HEK293 (cell line): ENCODE measurements around the gene R3HDM4.

Experiments
- CTCF ChIA-PET: fragments of 350-600 bp; formaldehyde crosslinking; extraction: SDS; loops from one replicate; lab custom pipeline; 2021; ENCODE audit warnings: antibody characterized with exemption; lab: Yijun Ruan, JAX
- POLR2A ChIA-PET: fragments of 300-600 bp; formaldehyde crosslinking; extraction: SDS; loops from one replicate; lab custom pipeline; 2020; ENCODE audit warnings: antibody characterized with exemption, inconsistent platforms; lab: Yijun Ruan, JAX
- H3K27ac ChIP-seq: fragments of 200-500 bp; sonication (Bioruptor generic); 2 replicates; pipeline ENCODE4 v1.5.1; 2014; ENCODE audit warnings: low read depth, low read length, control low read depth, inconsistent platforms; ENCODE audit errors: extremely low read depth
- H3K36me3 ChIP-seq, 2 experiments: fragments of 200-500 bp in 1 of 2; sonication (Bioruptor generic) in 1 of 2; 1 replicate in 1 of 2; 2 replicates in 1 of 2; pipeline ENCODE4 v1.5.1; 2014 to 2017; ENCODE audit warnings: inconsistent platforms in 2 of 2, low read length in 2 of 2; ENCODE audit not compliant: control insufficient read depth in 2 of 2, insufficient read depth in 1 of 2
- H3K4me1 ChIP-seq: fragments of 200-500 bp; sonication (Bioruptor generic); 2 replicates; pipeline ENCODE4 v1.5.1; 2014; ENCODE audit warnings: mild to moderate bottlenecking, low read length, inconsistent platforms; ENCODE audit not compliant: control insufficient read depth, insufficient read depth
- H3K4me3 ChIP-seq: 2 replicates; pipeline ENCODE4 v1.5.1; 2011; ENCODE audit warnings: low read depth, mild to moderate bottlenecking, control low read depth, low read length, moderate library complexity
- H3K9me3 ChIP-seq: fragments of 200-500 bp; sonication (Bioruptor generic); 2 replicates; pipeline ENCODE4 v1.5.1; 2014; ENCODE audit warnings: low read depth, low read length, inconsistent platforms; ENCODE audit not compliant: control insufficient read depth, insufficient read depth
- EGR2 ChIP-seq: fragments of 450-650 bp; formaldehyde crosslinking; IDR thresholded peaks from 2 replicates; pipeline ENCODE4 v1.5.1; 2016; ENCODE audit warnings: low read depth, missing biosample characterization, missing genetic modification characterization
- GLIS1 ChIP-seq: fragments of 450-650 bp; formaldehyde crosslinking; IDR thresholded peaks from 2 replicates; pipeline ENCODE4 v1.5.1; 2016; ENCODE audit warnings: missing biosample characterization, missing genetic modification characterization
- KLF1 ChIP-seq: fragments of 450-650 bp; formaldehyde crosslinking; IDR thresholded peaks from 2 replicates; pipeline ENCODE4 v1.5.1; 2016; ENCODE audit warnings: missing biosample characterization, missing genetic modification characterization
- KLF10 ChIP-seq: fragments of 450-650 bp; IDR thresholded peaks from 2 replicates; pipeline ENCODE4 v1.5.1; 2018; ENCODE audit warnings: missing biosample characterization, mild to moderate bottlenecking, missing genetic modification characterization
- KLF16 ChIP-seq: fragments of 450-650 bp; formaldehyde crosslinking; IDR thresholded peaks from 2 replicates; pipeline ENCODE4 v1.5.1; 2017; ENCODE audit warnings: missing biosample characterization, missing genetic modification characterization
- KLF7 ChIP-seq: fragments of 450-650 bp; formaldehyde crosslinking; IDR thresholded peaks from 2 replicates; pipeline ENCODE4 v1.5.1; 2016; ENCODE audit warnings: missing biosample characterization, missing genetic modification characterization, borderline replicate concordance
- KLF8 ChIP-seq: fragments of 450-650 bp; formaldehyde crosslinking; IDR thresholded peaks from 2 replicates; pipeline ENCODE4 v1.5.1; 2016; ENCODE audit warnings: missing biosample characterization, missing genetic modification characterization
- KLF9 ChIP-seq: fragments of 450-650 bp; formaldehyde crosslinking; IDR thresholded peaks from 2 replicates; pipeline ENCODE4 v1.5.1; 2016; ENCODE audit warnings: missing biosample characterization, missing genetic modification characterization, low read depth
- PRDM4 ChIP-seq: fragments of 450-650 bp; formaldehyde crosslinking; IDR thresholded peaks from 2 replicates; pipeline ENCODE4 v1.5.1; 2017; ENCODE audit warnings: missing biosample characterization, missing genetic modification characterization
- SETDB1 ChIP-seq: IDR thresholded peaks from one replicate; pipeline ENCODE4 v1.6.1; 2017; ENCODE audit warnings: mild to moderate bottlenecking, low read length, moderate library complexity, mixed read lengths; ENCODE audit not compliant: insufficient read length
- ZFHX2 ChIP-seq: fragments of 450-650 bp; formaldehyde crosslinking; conservative IDR thresholded peaks from 2 replicates; pipeline ENCODE4 v1.5.1; 2016; ENCODE audit warnings: missing biosample characterization, missing genetic modification characterization
- ZFP3 ChIP-seq: fragments of 450-650 bp; formaldehyde crosslinking; IDR thresholded peaks from 2 replicates; pipeline ENCODE4 v1.5.1; 2016; ENCODE audit warnings: low read depth, missing biosample characterization, missing genetic modification characterization
- ZNF132 ChIP-seq: fragments of 450-650 bp; formaldehyde crosslinking; IDR thresholded peaks from 2 replicates; pipeline ENCODE4 v1.5.1; 2017; ENCODE audit warnings: missing biosample characterization, missing genetic modification characterization, borderline replicate concordance
- ZNF155 ChIP-seq: fragments of 450-650 bp; formaldehyde crosslinking; IDR thresholded peaks from 2 replicates; pipeline ENCODE4 v1.5.1; 2016; ENCODE audit warnings: missing biosample characterization, missing genetic modification characterization
- ZNF174 ChIP-seq: fragments of 450-650 bp; formaldehyde crosslinking; IDR thresholded peaks from 2 replicates; pipeline ENCODE4 v1.5.0; 2017; ENCODE audit warnings: missing biosample characterization, mild to moderate bottlenecking, missing genetic modification characterization
- ZNF19 ChIP-seq: fragments of 450-650 bp; formaldehyde crosslinking; IDR thresholded peaks from 2 replicates; pipeline ENCODE4; 2016; ENCODE audit warnings: missing biosample characterization, missing genetic modification characterization, low read depth
- ZNF223 ChIP-seq: fragments of 450-650 bp; formaldehyde crosslinking; IDR thresholded peaks from 2 replicates; pipeline ENCODE4 v1.5.1; 2016; ENCODE audit warnings: missing biosample characterization, missing genetic modification characterization
- ZNF398 ChIP-seq: fragments of 450-650 bp; formaldehyde crosslinking; IDR thresholded peaks from 2 replicates; pipeline ENCODE4 v1.5.1; 2017; ENCODE audit warnings: missing biosample characterization, missing genetic modification characterization
- ZNF404 ChIP-seq: fragments of 450-650 bp; formaldehyde crosslinking; IDR thresholded peaks from 2 replicates; pipeline ENCODE4 v1.5.1; 2017; ENCODE audit warnings: missing biosample characterization, missing genetic modification characterization
- ZNF48 ChIP-seq: fragments of 450-650 bp; formaldehyde crosslinking; IDR thresholded peaks from 2 replicates; pipeline ENCODE4 v1.5.1; 2016; ENCODE audit warnings: missing biosample characterization, missing genetic modification characterization
- ZNF501 ChIP-seq: fragments of 450-650 bp; formaldehyde crosslinking; IDR thresholded peaks from 2 replicates; pipeline ENCODE4 v1.5.1; 2016; ENCODE audit warnings: missing biosample characterization, missing genetic modification characterization
- ZNF544 ChIP-seq: fragments of 450-650 bp; formaldehyde crosslinking; IDR thresholded peaks from 2 replicates; pipeline ENCODE4 v1.5.0; 2017; ENCODE audit warnings: missing biosample characterization, missing genetic modification characterization
- ZNF596 ChIP-seq: fragments of 450-650 bp; IDR thresholded peaks from 2 replicates; pipeline ENCODE4 v1.5.0; 2018; ENCODE audit warnings: missing biosample characterization, mild to moderate bottlenecking, missing genetic modification characterization, moderate library complexity
- ZNF600 ChIP-seq: fragments of 450-650 bp; formaldehyde crosslinking; IDR thresholded peaks from 2 replicates; pipeline ENCODE4 v1.5.1; 2016; ENCODE audit warnings: missing biosample characterization, missing genetic modification characterization
- ZNF624 ChIP-seq: fragments of 450-650 bp; formaldehyde crosslinking; IDR thresholded peaks from 2 replicates; pipeline ENCODE4 v1.5.1; 2017; ENCODE audit warnings: missing biosample characterization, missing genetic modification characterization
- ZNF76 ChIP-seq: fragments of 450-650 bp; formaldehyde crosslinking; IDR thresholded peaks from 2 replicates; pipeline ENCODE4; 2016; ENCODE audit warnings: low read depth, missing biosample characterization, missing genetic modification characterization, borderline replicate concordance
- ZNF777 ChIP-seq: fragments of 450-650 bp; formaldehyde crosslinking; IDR thresholded peaks from 2 replicates; pipeline ENCODE4 v1.5.1; 2017; ENCODE audit warnings: missing biosample characterization, missing genetic modification characterization, borderline replicate concordance
- ZSCAN23 ChIP-seq: fragments of 450-650 bp; formaldehyde crosslinking; IDR thresholded peaks from 2 replicates; pipeline ENCODE4 v1.5.1; 2016; ENCODE audit warnings: missing biosample characterization, missing genetic modification characterization
- TF ChIP-seq, protein P1 (sequence below): fragments of 450-650 bp; formaldehyde crosslinking; IDR thresholded peaks from 2 replicates; pipeline ENCODE4 v1.5.1; 2016; ENCODE audit warnings: missing biosample characterization, missing genetic modification characterization
- TF ChIP-seq, protein P2 (sequence below): fragments of 450-650 bp; formaldehyde crosslinking; IDR thresholded peaks from 2 replicates; pipeline ENCODE4 v1.5.1; 2016; ENCODE audit warnings: missing biosample characterization, missing genetic modification characterization

The R3HDM4 gene

GRCh38 chr19:944663-945241, 31.7 kb upstream of the R3HDM4 start (continued):
- TF ChIP-seq ZNF174 (tag by site-specific recombination): no peak

DNA sequence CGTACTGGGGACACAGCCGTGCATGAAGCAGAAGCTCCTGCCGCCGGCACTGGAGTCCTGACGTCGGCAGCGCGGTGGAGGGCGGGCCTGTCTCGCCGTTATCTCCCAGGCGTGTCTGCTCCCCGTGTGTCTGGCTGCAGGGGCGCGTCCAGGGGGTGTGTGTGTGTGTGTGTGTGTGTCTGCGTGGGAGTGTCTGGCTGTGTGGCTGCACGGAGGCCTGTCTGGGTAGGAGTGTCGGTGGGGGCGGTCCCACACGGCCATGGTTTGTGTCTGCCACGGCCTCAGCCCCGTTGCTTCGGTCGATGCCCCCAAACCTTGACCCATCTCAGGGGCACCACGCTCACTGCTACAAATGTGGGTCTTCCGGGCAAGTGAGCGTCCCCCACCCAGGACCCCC, 31.1 kb upstream of the R3HDM4 start:
- ChIA-PET POLR2A (no interaction called here), CTCF (interaction anchor here (1.1 to 1.8 kb wide), 2 partner anchors 16 to 27 kb away, joined by 3 to 4 read pairs; no protein-coding TSS in a partner anchor)
- Histone ChIP-seq H3K36me3 (peaks cover 0 to 37% of the 10 kb centered on the region in 2 experiments; a peak in 1 of 3 replicates), H3K9me3 (no peaks in the 10 kb centered on the region), H3K4me1 (no peaks in the 10 kb centered on the region), H3K4me3 (no peak overlapping the region), H3K27ac (no peak overlapping the region)
- no peak for TF ChIP-seq ZNF398
- TF ChIP-seq ZSCAN23: no peak
- TF ChIP-seq ZFHX2 (tag by site-specific recombination): peak; percentile 93
- TF ChIP-seq ZNF132: no peak
- peak; percentile 94 for TF ChIP-seq EGR2
- TF ChIP-seq ZNF155 (tag by site-specific recombination): no peak
- no peak for TF ChIP-seq PRDM4
- TF ChIP-seq ZNF223 (tag by site-specific recombination): no peak
- no peak for TF ChIP-seq ZFP3 (tag by site-specific recombination)
- no peak for TF ChIP-seq ZNF19 (tag by site-specific recombination)
- no peak for TF ChIP-seq ZNF544
- TF ChIP-seq, protein P1, sequence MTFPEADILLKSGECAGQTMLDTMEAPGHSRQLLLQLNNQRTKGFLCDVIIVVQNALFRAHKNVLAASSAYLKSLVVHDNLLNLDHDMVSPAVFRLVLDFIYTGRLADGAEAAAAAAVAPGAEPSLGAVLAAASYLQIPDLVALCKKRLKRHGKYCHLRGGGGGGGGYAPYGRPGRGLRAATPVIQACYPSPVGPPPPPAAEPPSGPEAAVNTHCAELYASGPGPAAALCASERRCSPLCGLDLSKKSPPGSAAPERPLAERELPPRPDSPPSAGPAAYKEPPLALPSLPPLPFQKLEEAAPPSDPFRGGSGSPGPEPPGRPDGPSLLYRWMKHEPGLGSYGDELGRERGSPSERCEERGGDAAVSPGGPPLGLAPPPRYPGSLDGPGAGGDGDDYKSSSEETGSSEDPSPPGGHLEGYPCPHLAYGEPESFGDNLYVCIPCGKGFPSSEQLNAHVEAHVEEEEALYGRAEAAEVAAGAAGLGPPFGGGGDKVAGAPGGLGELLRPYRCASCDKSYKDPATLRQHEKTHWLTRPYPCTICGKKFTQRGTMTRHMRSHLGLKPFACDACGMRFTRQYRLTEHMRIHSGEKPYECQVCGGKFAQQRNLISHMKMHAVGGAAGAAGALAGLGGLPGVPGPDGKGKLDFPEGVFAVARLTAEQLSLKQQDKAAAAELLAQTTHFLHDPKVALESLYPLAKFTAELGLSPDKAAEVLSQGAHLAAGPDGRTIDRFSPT (tag by site-specific recombination): 0 out of 2 replicates have a peak, but pooled peaks have one; percentile 41
- TF ChIP-seq ZNF404 (tag by site-specific recombination): no peak
- TF ChIP-seq KLF16 (tag by site-specific recombination): peak; percentile 41; the same call in 1 of the 2 replicates
- no peak for TF ChIP-seq ZNF501 (tag by site-specific recombination)
- TF ChIP-seq ZNF777: no peak
- TF ChIP-seq, protein P2, sequence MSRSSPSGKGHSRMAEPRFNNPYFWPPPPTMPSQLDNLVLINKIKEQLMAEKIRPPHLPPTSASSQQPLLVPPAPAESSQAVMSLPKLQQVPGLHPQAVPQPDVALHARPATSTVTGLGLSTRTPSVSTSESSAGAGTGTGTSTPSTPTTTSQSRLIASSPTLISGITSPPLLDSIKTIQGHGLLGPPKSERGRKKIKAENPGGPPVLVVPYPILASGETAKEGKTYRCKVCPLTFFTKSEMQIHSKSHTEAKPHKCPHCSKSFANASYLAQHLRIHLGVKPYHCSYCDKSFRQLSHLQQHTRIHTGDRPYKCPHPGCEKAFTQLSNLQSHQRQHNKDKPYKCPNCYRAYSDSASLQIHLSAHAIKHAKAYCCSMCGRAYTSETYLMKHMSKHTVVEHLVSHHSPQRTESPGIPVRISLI: no peak
- TF ChIP-seq SETDB1: no peak
- TF ChIP-seq KLF10 (tag by site-specific recombination): peak; percentile 42; the same call in 1 of the 2 replicates
- TF ChIP-seq KLF8 (tag by site-specific recombination): peak; percentile 19; the same call in 1 of the 2 replicates
- TF ChIP-seq ZNF596 (tag by site-specific recombination): no peak
- TF ChIP-seq ZNF600 (tag by site-specific recombination): peak; percentile 20; the same call in 1 of the 2 replicates
- TF ChIP-seq ZNF48 (tag by site-specific recombination): no peak
- no peak for TF ChIP-seq ZNF624 (tag by site-specific recombination)
- peak; percentile 24; the same call in 1 of the 2 replicates for TF ChIP-seq GLIS1 (tag by site-specific recombination)
- peak; percentile 98 for TF ChIP-seq KLF1 (tag by site-specific recombination)
- TF ChIP-seq ZNF76 (tag by site-specific recombination): no peak
- no peak for TF ChIP-seq ZNF174 (tag by site-specific recombination)
- TF ChIP-seq KLF9: peak; percentile 68
- TF ChIP-seq KLF7 (tag by site-specific recombination): no peak
